Fibroblast of skin of back (primary cell): ENCODE measurements around the gene COL13A1.

ENCODE experiments used
- DNase-seq: peaks from one replicate; pipeline ENCODE4 v3.0.0-alpha.2; 2013

The COL13A1 gene

GRCh38 chr10:69847458-69847857 is 45.8 kb downstream of the COL13A1 start:
- DNase-seq: no peak

- no peak for DNase-seq
Measured at GRCh38 chr10:69847883-69848282, 46.2 kb downstream of the COL13A1 start.

DNA sequence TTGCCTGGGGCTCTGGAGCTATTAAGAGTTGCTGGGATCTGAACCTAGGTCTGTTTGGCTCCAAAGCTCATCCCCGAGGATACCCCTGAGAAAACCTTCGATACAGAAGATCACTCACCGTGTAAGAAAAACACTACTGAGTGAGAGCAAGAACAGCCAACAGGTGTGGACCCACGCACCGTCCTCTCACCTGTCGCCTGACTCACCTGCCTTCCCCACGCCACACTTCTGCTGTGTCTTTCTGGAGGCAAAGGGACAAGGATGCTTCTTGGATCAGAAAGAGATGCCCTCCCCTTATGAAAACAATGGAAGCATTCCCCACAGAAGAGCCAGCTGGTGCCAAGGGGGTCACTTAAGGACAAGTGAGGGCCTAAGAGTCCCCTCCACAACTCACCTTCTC is 46.7 kb downstream of the COL13A1 start:
- DNase-seq: no peak

DNA sequence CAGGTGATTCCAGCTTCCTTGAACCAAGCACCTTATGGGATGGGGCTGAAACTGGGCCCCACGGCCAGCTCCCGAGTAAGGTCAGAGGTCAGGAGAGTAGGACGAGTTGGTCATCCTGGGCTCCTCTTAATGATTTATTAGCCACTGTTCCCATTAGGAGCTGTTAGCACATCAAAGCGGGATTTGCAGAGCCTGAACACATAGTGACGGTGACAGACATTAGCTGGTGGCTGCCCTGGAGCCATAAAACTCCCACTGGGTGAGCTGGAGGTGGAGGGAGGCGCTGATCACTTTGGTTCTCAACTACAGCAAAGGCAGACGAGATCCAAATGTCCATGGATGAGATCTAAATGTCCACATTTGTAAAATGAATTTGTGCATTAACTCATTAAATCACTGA is 48.1 kb downstream of the COL13A1 start:
- no peak for DNase-seq

GRCh38 chr10:69850440-69850839 is 48.7 kb downstream of the COL13A1 start:
- no peak for DNase-seq

GRCh38 chr10:69851306-69851705 is 49.6 kb downstream of the COL13A1 start:
- DNase-seq: no peak

DNA sequence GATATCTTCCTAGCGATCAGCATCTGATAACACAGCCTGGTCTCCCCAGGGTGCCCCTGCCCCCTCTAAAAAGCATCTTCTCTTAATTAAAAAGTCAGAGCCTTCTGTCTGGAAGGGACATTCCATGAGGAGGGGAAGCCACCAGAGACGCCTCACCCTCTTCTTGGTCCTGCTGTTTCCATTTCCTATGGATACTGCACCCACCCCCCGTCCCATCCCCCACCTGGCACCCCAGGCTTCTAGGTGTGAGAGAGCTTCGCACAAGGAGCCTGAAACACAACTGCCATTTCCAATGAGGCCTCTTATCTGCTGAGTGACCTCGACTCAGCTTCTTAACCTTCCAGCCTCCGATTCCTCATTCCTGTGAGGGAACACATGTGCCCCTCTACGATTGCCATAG is 51.4 kb downstream of the COL13A1 start:
- DNase-seq: no peak

- DNase-seq: no peak
Measured at GRCh38 chr10:69854511-69855345, 53.0 kb downstream of the COL13A1 start.

GRCh38 chr10:69855346-69856111 is 53.8 kb downstream of the COL13A1 start:
- no peak for DNase-seq

- DNase-seq: no peak
Measured at GRCh38 chr10:69856601-69857166, 55.0 kb downstream of the COL13A1 start.

GRCh38 chr10:69858201-69858600 is 56.5 kb downstream of the COL13A1 start:
- no peak for DNase-seq

DNA sequence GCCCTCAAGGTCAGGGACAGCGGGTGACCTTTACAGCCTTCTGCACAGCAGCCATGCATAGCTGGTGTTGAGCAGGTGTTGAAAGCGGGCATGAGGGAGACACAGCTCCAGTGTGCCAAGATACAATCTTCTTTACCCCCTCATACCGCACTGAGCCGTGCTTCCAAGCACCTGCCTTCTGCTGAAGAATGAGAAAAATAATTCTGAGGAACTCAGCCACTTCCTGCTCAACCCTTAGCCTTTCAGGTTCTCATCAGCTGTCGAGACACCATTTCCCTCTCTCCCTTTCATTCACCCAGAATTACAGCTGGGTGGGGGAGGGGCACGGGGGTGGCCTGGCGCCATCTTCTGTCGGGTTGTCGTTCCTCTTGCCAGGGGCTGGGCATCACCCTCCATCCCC is 58.6 kb downstream of the COL13A1 start:
- DNase-seq: no peak

DNA sequence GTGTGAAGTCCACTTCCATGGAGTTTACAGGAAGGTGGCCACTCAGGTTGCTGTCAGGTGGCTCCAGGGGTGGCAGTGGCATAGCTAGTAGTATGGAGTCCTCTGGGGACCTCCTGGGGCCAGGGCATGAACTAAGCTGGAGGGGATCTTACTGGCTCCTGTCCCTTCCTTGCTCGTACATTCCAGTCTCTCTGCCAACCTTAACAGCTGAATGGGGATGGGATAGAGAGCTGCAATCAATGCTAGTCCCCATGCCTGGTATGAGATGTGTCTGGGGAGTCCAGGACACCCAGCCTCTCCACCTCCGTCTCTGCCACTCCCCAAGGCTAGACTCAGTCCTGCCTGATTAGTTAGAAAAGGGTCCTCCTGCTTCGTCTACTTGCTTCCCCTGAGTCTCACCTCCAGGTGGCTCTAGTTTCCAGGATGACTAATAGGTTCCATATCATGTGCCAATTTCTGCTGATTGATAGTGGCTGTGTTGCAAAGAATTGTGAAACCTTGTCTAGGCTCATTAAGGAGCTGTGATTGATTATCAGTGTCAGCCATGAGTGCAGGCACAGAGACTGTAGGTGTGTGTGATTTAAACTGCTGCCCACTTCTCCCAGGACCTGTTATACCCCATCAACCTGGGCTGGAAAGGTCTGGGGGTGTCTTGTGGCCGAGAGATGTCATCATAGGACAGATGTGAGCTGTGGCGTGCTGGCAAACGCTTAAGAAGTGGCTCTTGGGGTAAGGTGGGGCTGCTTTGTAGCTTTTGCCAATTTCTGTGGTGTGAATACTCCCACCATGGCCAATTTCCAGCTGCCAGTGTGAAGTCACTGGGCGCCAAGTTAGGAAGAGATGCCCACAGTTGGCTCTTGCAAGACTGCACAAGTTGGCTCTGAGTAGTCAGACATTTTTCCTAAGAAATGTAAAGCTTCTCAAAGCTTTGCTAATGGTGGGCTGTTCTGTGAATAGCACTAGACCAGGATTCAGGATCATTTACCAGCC is 59.8 kb downstream of the COL13A1 start:
- DNase-seq: peak; percentile 65

DNA sequence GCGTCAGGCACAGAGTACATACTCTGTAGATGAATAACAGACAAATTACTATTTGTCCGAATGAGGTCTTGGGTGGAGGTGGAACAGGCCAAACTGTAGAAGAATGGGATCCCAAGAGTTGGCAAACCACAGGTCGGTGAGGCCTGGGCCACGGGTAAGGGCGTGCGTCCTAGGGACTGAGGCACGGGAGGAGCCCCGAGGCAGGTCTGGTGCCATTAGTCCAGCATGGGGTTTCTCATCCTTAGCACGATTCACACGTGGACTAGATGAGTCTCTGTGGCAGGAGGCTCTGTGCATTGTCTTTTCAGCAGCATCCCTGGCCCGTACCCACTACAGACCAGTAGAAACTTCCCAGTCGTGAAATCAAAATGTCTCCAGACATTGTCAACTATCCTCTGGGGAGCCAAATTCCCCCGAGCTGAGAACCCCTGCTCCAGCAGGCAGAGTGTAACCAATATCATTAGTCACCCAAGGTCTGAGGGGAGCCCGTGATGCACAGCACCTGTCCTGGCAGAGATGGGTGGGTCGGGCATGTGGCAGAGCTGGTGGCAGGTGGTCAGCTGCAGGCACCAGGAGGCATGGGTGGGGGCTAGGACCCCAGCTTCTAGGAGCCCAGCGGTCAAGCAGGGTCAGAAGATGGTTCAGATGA is 61.3 kb downstream of the COL13A1 start:
- no peak for DNase-seq

DNA sequence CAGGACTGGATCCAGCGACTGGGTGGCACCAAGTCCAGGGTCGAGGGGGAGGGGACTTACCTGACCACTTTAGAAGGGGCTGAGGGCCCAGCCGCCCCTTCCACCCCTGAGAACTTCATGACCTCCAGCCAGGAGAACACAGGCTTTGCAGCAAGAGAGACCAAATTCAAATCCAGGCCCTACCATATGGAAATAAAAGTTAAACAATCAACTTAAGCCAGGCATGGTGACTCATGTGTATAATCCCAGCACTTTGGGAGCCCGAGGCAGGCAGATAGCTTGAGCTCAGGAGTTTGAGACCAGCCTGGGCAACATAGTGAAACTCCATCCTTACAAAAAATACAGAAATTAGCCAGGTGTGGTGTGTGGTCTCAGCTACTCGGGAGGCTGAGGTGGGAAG is 61.9 kb downstream of the COL13A1 start:
- DNase-seq: peak; percentile 67

- peak; percentile 96 for DNase-seq
Measured at GRCh38 chr10:69864321-69864720, 62.6 kb downstream of the COL13A1 start.

DNA sequence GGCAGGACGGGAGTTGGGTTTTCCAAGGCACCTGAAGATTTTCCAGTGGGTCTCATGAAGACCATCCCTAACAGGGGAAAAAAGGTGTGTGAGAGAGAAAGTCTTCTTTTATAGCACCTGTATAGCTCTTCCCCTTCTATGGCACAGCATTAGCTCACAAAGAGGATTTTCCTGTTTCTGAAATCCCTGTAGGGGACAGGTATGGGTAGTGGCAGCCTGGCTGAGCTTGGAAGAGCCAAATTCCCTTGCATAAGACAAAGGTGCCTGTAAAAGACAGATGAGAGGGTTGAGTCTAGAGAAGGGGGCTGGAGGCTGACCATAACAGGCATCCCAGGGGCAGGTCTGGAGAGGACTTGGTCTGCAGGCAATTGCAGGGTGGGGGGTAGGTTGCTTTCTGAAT is 63.7 kb downstream of the COL13A1 start:
- no peak for DNase-seq

DNA sequence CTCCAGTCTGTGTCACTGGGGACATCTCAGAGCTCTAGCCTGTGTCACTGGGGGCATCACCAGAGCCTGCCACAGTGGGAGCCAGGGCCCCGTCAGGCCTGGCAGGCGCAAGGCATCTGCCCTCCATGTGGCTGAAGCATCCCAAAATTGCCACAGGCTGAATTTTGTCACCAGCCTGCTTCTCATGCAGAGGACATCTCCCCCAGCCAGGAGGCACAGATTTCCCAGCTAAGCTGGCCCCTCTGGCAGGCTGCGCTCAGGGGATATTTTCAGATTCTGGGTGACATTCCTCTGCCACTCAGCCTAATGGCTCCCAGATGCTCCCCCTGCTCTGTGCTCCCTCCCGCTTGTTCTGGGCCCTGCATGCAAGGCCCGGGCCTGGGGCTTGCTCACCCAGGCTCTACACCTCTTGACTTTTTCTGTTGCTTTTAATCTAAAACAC is 64.6 kb downstream of the COL13A1 start:
- peak; percentile 65 for DNase-seq

DNA sequence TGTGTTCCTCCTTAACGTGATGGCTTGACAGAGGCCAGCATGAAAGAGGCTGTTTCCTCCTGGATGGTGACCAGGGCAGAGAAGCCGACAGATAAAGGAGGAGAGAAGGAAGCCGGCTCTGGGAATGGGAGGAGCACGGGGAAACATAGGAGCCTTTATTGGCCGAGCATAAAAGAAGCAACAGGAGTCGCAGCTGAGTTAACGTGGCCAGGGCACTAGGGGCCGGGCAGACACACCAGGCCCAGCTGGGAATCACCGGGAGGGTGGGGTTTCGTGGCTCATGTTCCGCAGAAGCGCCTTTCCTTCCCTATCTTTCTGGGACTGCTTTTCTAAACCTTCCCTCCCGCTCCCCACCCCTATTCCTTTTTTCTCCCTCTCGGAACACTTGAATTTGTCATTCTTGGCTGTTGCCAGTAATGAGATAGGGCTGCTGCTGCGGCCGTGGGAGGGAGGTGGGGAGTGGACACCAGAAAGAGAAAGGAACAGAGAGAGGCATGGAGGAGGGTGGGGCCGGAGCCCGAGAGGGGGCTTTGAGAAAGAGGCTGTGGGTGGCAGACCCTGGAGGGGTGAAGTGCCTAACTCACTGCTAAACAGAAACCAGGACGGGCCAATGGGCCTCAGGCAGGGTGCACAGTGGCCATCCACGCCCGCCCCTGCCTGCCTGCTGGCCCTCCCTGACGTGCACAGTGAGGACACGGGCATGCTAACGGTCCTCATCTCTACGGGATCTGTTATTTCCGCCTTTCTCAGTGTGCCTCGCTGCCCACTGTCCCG is 65.2 kb downstream of the COL13A1 start:
- DNase-seq: peak; percentile 86

- DNase-seq: no peak
Measured at GRCh38 chr10:69867699-69868558, 66.2 kb downstream of the COL13A1 start.
